ENCODE results near the gene TNXB.
A peak's percentile ranks its signal among the peaks of the same experiment; 100 is the strongest.
"Not testable (repeated sequence)": the region's sequence is repeated elsewhere in the genome, so short reads cannot be mapped to it uniquely, and the experiment has no call there.

Gene TNXB

GRCh38 chr6:32109765-32110160 lies 625 bp upstream of the TNXB start:
- DNase-seq: no peak

- no peak for DNase-seq
These were observed 418 bp downstream of the TNXB start for GRCh38 chr6:32108727-32109113.

DNA sequence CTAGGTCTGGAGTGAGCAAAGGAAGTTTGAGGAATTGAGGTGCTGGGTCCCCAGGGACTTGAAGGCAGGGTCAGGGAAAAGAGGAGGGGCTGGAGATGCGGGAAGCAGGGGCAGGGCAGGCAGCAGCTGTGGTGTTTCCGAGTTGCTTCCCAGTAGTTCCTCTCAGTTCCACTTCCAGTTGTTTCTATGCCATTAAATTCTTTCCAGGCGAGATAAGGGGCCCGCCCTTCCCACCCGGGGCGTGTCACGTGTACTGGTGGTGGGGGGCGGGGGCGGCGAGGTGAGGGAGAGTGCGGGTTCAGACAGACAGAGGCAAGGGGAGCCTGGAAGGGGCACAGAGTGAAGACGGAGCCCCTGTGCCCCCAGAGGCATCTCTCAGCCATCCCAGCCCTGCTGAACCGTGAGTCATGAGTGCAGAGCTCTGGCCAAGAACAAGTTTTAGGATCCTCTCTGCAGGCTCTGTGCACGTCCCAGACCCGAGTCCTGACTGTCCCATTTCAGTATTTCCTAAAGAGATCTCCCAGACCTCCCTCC lies 977 bp downstream of the TNXB start:
- DNase-seq: no peak

- DNase-seq: no peak
These were observed 1.7 kb downstream of the TNXB start for GRCh38 chr6:32107406-32107805.

DNA sequence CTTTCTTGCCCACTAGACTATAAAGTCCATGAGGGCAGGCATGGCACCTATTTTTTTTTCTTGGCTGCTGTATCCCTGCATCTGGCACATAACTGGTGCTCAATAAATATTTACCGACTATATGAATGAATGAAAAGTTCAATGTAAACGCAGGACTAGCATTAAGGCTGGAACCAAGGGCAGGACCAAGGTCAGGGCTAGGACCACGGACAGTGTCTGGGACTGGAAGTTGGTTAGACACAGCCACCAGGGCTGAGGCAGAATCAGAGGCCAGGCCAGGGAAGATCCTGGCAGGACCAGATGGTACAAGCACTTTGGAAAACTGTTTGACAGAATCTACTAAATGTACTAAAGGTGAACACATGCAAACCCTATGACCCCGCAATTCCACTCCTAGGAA lies 3.7 kb downstream of the TNXB start:
- DNase-seq: no peak

GRCh38 chr6:32102255-32102654 lies 6.9 kb downstream of the TNXB start:
- no peak for DNase-seq

- DNase-seq: not testable (repeated sequence)
These were observed 8.9 kb downstream of the TNXB start for GRCh38 chr6:32100251-32100650.

DNA sequence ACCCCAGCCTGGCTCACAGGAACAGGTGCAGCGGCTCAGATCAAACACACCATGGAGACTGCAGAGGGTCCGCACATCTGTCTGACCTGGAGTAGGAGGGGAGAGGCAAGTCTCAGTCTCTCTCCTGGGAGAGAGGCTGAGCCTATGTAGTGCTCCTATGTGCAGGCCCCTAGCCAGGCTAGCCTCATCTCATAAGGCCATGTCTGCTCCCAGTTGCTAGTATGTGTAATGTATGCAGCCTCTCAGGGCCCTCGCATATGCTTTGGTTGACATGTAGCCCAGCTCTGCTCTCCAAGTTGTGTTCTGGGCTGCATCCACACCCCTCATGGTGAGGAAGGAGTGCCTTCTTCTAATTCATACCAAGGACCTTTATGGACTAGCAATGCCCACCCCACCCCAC lies 11.8 kb downstream of the TNXB start:
- no peak for DNase-seq

GRCh38 chr6:32096394-32097258 lies 12.5 kb downstream of the TNXB start:
- DNase-seq: no peak

GRCh38 chr6:32096087-32096393 lies 13.1 kb downstream of the TNXB start:
- no peak for DNase-seq

DNA sequence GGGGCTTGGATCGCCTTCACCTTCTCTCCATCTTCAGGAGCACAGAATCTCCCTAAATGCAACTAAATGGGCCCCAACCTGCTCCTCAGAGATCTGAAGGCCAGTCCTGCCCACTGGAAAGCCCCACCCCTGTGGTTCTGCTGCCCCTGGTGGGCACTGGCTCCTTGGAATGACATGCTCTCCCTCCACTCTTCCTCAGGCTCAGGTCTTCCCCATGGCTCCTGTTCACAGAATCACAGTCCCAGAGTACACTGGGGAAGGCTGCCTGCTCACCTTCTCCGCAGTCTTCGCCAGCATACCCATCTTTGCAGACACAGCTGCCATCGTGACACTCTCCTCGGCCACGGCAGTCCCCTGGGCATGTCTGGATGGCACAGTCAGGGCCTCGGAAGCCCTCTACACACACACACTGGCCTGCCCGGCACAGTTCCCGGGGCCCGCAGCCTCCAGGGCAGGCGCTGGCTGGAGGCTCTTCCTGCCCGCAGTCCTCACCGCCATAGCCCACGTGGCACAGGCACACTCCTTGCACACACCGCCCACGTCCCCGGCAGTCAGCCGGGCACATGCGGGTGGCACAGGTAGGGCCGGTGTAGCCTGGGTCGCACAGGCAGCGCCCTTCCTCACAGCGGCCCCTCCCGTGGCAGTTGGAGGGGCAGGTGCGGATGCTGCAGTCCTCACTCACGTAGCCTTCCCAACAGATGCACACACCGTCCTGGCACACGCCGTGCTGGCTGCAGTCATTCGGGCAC lies 13.6 kb downstream of the TNXB start:
- DNase-seq: no peak

DNA sequence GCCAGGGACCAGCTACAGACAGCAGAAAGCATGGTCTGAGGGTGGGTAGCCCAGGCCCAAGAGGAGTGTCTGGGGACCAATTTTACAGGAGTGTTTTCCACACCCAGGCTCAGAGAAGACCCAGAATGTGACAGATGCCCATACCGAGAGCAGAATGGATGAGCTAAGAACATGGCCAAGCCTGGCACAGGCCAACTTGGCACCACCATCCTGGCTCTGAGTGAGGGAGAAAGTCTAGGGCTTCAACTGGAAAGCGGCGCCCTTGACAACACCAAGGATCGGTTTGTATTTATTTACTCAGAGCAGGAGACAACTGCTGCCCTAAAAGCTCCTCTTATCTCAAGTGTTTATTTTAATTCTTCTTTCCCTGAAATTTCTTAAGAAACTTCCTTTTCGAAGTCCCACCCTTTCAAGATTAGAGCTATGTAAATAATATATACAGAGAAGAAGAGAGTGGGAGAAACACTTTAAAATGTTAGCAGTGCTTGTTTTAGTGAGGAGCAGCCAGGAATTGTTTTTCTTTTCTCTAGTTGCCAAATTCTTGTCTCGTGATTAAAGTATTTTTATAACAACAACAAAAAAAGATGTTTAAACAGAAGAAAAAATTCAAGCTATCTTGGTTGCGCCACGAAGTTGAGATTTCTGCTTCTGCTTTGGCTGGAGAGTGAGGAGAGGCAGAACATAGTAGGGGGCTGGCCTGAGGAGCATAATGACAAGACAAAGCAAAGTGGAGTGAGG lies 16.2 kb downstream of the TNXB start:
- DNase-seq: no peak

DNA sequence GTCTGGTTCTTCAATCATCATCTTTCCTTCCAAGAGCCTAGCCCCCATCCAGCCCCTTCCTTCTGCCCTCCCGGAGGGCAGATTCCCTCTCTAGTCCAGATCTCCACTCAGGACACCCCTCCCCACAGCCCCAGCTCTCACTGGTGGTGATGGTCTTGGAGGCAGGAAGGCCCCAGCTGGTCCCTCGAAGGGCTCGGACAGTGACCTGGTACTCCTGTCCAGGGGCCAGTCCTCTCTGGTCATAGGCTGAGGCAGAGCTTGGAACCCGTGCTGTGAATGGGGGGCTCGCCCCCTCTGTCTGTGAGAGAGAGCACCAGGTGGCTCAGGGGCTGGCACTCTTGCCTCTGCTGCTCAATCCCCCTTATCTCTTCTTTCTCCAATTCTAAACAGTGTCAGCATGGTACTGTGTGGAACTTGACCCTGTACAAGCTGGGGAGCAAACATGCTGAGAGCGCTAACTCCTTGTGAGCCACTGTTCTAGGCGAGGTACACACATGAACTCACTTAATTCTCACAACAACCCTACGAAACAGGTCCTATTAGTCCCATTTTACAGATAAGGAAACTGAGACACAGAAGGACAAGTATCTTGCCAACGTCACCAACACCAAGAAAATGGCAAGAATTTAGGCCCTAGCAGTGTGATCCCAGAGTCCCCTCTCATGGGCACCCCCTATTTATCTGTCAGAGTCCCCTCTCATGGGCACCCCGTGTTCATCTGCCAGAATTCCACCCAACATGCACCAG lies 19.9 kb downstream of the TNXB start:
- DNase-seq: no peak

GRCh38 chr6:32088487-32089049 lies 20.6 kb downstream of the TNXB start:
- no peak for DNase-seq

DNA sequence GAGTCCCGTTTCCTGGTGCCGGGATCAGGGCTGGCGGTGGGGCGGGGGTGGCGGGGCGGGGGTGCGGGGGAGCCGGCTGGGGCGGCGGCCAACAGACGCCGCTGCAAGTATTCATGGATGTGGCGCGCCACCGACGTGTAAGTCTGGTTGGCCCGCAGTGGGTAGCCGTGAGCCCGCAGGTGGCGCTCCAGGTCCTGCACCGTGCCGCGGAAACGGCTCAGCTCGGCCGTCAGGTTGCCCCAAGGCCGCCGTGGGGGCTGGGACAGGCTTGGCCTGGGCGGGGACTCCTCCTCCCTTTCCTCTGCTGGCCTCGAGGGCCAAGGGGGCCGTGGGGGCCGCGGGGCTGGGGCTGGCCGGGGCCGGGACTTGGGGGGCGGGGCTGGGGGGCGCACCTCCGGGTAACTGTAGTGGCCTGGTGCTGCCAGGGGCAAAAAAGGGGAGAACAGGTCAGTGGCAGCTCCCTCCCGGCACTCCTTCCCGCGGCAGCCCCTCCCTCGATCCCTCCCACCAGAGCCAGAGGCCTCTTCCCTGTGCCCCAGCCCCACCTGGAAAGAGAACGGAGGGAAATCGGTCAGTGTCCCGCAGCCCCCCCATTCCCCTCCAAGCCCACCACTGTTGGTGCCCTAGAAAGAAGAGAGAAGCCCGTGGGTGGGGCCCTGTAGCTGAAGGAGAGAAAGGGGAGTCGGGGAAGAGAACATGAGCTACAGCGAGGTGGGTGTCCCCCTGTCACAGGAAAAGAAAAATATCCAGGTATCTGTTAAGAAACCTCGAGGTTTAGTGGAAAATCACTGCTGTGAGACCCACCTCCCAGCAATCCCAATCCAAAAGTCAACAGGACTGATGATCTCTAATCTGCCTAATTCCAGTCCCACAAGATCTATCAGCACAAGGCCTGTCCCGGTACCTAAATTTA lies 21.3 kb downstream of the TNXB start:
- peak; percentile 27 to 35 for DNase-seq

- no peak for DNase-seq
These were observed 22.2 kb downstream of the TNXB start for GRCh38 chr6:32086661-32087573.

DNA sequence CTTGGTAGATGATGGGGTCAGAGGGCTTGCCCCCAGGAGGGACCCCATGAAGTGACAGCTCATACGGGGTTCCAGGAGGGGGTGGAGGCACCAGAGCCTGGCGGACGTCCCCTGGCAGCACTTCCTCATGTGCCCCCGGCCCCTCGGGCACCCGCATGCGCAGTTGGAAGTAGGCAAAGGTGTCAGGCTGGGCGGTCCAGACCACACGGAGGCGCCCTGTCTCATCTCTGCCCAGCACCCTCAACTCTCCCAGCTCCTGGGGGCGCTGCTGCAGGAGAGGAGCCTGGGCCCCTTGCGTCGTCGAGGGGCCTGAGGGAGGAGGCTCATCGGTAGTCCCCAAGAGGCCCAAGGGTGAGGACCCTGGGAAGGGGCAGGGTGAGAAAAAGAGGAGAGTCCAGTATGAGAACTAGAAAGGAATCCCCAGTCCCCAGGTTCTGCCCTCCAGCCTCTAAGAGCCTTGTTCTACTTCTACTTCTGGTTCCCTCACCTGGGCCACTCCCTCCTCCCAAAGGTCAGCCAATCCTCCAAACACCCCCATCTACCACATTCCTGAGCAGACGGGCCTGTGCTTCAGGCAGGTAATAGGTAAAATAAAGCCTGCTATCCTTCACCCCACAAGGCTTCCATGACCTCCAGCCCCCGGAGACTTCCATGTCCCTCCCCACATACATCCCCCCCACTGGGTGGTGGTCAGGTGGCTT lies 23.2 kb downstream of the TNXB start:
- no peak for DNase-seq

DNA sequence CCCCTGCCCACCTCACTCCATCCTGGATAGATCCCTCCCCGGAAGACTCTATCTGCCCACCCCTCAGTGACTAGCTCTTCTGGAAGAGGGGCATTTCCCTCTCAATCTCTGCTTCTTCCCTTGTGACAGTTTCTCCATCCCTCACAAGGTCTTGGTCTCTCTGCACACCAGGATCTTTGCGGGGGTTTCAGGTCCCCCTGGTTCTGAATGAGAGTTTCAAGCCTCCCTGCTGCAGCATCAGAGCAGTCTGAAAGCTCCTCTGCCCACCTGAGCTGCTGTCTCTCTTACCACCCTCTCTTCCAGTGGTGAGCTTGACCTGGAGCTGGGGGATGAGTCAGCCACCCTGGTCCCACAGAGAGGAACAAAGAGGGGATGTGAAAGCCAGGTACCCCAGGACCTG lies 24.4 kb downstream of the TNXB start:
- DNase-seq: no peak

Data from NCI-H2081 (cell line).